Activated CD4-positive, alpha-beta T cell treated with anti-CD3 and anti-CD28 coated beads, Interleukin-2, amount 50 U/mL, for 4 hours (primary cell): Measurements from ENCODE around the gene ZNF821.
"Not testable (repeated sequence)": the region's sequence is repeated elsewhere in the genome, so short reads cannot be mapped to it uniquely, and the experiment has no call there.

ENCODE experiments used
- DNase-seq, 2 experiments: peaks; one replicate each; pipeline ENCODE4 v3.0.0-alpha.2; 2020

ZNF821 gene

DNA sequence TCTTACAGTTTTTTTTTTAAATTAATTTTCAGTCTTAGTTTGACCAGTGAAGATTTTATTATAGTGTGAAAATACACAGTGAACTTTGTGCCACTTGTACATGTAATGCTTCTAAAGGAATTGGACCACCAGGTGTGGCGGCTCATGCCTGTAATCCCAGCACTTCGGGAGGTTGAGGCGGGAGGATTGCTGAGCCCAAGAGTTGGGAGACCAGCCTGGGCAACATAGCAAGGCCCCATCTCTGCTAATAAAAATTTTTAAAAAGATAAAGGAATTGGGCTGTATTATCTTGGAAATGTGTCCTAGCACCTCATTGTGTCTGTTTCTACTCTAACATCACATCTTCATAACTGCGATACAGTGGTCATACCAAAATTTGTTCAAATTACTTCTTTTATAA lies 15.2 kb upstream of the ZNF821 start:
- DNase-seq: no peak

DNA sequence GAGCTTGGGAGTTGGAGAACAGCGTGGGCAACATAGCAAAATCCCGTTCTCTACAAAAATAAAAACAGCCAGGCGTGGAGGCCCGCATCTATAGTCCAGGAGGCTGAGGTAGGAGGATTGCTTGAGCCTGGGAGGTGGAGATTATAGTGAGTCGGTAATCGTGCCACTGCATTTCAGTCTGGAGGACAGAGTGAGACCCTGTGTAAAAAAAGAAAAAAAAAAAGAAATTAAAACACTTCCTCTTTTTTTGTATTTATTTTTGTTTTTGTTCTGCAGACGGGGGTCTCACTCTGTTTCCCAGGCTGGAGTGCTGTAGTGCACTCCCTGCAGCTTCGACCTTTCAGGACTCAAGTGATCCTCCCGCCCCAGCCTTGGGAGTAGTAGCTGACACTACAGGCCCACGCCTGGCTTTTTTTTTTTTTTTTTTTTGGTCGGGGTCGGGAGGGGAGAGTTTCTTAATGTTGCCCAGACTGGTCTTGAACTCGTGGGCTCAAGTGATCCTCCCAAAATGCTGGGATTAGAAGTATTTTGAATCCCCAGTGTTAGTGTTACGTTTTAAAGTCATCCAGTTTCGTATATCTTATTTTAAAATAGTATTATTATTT lies 12.9 kb upstream of the ZNF821 start:
- DNase-seq: no peak

DNA sequence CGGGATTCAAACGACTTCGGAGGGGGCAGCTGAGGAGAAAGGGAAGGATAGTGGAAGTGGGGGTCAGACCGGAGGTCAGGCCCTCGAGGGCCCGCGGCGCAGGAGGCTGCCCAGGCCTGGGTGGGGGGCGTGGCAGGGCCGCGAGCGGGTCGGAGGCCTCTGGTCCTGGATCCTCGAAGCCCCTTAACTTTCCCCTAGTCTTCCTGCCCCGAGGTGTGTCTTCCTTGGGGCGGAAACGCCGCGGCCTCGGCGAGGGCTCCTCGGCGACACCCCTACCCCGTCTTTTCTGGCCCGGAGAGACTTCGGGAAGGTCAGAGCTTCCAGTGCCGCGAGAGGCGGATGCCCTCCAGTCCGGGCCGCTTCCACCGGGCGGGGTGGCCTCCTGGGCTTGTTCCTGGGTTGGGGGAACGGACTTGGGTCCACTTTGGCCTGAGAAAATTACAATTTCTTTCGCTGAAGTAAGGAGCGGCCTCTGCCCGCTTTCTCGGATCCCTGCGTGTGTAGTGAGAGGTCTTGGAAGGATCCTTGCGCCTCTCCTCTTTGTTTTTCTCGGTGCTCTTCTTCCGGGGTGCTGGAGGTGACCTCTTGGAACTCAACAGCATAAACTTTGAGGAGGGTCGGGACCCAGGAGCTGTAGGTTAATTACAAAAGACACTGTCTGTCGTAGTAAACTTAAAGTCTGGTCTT lies 11.8 kb upstream of the ZNF821 start:
- DNase-seq: peak; percentile 5 to 25

DNA sequence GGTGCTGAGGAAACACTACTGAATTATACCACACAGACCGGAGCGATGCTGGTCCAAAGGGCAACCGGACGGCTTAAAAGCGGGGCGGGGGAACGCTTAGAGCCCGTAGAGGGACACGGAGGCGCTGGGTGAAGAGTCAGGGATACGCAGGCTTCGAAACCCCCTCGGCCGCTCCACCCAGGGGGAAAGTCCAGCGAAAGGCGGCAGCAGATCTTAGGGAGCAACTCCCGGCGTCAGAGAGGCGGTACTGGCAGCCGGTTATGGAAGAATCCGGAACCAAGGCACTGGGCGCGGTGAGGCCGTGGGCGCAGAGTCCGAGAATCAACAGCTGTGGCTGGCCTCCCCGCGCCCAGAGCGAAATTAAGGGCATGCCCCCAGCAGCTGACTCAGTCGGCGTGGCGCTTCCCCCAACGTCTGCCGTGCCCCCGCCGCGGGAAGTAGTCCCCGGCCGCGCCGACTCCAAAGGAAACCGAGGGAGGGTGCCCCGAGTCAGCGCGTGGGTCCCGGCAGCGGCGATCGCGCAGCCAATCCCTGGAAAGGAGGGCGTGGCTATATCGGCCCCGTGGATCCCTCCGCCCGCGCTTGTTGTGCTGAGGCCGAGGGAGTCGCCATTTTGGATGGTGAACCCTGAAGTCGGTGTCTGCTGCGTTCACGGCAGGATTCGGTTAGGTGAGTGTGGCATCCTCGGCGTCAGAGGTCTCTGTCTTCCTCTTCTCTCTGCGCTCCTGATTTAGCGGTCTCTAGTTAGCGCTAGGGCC lies 11.1 kb upstream of the ZNF821 start, which contains the start of gene IST1:
TSS of gene IST1 (plus strand) at position 611 of the 758 bp plus-strand sequence. CDS start 20,110 bp downstream, outside the sequence.
- peak; percentile 97 to 98 for DNase-seq

DNA sequence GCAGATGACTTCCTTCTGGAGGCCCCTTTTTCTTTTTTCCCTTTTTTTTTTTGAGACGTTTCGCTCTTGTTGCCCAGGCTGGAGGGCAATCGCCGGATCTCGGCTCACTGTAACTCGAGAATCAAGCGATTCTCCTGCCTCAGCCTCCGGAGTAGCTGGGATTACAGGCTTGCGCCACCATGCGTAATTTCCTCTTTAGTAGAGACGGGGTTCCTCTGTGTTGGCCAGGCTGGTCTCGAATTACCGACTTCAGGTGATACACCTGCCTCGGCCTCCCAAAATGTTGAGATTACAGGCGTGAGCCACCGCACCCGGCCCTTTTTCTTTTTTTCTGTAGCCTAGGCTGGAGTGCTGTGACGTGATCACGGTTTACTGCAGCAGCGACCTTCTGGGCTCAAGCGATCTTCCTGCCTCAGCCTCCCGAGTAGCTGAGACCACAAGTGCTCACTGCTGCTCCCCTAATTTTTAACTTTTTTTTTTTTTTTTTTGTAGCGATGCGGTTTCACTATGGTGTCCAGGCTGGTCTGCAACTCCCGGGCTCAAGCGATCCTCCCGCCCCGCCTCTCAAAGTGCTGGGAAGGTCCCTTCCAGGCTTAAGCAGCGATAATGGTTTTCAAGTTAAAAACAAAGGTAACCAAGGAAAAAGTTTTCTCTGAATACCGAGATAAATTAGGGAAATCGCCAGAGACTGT lies 10.4 kb upstream of the ZNF821 start:
- peak; percentile 9 to 10 for DNase-seq

DNA sequence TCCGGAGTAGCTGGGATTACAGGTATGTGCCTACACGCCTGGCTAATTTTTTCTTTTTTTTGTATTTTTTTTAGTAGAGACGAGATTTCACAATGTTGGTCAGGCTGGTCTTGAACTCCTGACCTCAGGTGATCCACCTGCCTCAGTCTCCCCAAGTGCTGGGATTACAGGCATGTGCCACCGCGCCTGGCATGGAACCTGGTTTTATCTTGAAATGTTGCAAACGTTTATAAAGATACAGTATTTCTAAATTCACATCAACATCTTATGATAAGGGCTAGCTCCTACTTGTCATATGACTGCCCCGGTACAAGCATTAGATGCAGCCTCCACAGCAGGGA lies 9.9 kb upstream of the ZNF821 start:
- DNase-seq: no peak

DNA sequence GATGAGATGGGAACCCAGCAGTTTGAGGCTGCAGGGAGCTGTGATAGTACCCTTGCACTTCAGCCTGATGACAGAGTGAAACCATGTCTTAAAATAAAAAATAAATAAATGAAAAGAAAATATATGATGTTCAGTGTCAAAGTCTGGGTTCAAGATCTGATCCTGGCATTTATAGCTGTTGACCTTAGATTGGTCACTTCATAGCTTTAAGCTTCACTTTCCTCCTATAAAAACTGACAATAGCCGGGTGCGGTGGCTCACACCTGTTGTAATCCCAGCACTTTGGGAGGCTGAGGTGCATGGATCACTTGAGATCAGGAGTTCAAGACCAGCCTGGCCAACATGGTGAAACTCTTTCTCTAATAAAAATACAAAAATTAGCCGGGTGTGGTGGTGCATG lies 5.2 kb upstream of the ZNF821 start:
- DNase-seq: no peak

DNA sequence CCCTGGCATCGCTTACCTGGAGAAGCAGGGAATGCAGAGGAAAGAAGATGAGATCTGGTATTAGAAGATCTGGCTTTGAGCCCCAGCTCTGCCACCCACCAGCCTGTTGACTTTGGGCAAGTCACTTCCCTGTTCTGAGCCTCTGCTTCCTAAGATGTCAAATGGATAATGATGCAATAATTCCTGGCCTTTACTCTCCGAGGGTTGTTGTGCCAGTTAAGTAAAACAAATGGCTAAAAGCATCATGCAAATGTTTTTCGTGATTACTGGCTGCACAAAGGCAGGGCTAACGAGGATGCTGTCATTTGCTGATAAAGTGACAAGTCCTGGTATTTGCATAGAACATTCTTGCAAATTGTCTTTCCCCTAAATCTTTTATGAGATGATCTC lies 1.3 kb upstream of the ZNF821 start:
- DNase-seq: no peak

DNA sequence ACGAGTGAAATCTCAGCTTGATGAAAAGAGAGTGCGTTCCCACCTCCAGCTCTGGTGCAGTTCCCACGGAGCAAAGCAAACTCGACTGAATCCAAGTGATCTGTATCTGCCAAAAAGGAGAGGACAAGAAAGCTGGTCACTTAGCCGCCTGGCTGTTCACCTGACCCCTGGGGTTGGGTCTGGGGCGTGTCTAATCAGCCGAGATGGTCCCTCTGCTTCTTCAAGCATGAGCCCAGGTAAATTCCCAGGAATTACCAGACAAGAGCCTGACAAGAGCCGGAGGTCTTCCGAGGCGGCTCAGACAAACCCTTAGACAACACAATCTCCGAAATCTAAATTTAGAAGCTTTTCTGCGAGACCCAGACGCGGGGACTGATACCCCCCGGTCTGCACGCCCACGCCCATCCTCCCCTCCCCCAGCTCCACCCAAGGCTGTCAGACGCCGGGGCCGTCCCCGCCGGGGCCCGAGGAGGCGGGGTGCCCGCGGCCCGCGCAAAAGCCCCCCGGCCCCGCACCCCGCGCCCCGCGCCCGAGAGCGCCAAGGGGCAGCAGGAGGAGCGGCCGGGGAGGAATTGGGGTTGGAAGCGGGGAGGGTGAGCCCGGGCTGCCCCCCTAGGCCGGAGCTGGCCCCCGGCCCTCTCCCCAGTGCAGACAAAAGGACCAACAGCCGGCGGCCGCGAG lies 674 bp downstream of the ZNF821 start:
- peak; percentile 48 to 57 for DNase-seq

DNA sequence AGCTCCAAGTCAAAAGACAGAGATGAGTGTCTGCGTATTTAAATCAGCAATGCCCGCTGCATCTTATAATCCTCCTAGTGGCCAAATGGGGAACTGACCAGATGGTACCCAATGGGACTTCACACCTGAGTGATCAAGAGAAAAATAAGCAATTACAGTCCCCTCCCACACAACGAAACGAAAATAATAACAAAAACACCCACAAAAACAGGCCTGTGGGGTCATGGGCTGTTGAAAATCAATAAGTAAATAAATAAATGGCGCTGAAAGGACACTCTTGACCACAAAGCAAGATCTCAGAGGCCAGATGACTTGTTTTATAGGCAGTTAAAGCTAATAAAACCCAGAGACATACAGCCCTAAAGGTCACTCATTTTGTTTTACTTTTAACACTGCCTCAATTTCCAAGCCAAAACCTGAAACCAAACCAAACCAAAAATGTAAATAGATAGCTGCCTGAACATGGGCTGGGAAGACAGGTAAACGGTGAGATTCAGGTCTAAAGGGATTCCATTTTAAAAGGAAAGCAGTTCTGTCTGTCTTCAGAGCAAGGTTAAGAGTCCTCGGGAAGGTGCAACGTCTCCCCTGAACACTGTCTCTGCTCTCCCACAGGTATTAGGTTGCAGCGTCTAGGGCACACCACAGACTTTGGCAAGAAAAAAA lies 1.3 kb downstream of the ZNF821 start:
- peak; percentile 71 to 73 for DNase-seq

DNA sequence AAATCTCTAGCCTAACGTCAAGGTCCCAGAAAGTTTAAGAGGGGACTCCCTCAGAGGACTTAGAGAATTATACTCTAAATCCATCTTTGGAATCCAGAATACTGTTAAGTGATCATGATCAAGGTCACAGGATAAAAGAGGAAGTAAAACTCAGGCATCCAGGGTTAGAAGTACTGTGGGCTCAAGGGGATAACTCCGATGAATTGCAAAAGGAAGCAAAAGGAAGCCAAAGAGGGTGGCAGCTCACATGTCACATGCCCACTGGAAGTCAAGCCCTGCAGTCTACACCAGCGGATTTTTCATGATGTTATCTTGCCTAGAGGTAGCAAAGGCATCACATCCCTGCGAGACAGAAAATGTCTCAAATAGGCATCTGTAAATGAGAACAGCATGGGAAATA lies 3.8 kb downstream of the ZNF821 start:
- DNase-seq: no peak

DNA sequence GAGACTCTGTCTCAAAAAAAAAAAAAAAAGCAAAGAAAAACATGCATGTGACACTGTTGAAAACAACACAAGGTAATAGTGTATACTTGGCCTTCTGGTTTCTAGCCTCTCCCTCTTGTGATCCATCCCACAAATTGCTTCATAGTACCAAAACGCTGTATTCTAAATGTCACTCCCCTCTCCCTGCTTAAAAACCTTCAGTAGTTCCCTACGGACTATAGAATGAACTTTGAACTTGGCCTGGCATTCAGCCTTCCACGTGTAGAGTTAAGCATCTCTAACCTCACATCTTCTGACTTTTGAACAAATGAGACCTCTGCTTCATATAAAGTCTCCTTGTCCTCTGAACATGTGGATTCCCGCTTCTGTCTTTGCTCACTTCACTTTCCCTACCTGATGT lies 5.1 kb downstream of the ZNF821 start:
- no peak for DNase-seq

DNA sequence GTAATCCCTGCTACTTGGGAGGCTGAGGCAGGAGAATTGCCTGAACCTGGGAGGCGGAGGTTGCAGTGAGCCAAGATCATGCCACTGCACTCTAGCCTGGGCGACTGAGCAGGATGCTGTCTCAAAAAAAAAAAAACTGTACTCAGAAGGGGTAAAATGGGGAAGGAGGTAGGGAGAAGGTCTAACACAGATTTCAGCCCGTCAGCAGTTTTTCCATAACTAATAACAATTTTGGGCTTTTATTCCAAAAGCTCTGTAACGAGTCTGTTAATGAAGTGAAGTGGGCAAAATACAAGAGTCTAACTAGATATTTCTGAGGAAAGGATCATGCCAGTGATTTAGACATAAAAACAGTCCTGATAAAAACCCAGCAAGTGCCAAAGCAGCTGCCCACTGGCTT lies 10.8 kb downstream of the ZNF821 start:
- DNase-seq: no peak

DNA sequence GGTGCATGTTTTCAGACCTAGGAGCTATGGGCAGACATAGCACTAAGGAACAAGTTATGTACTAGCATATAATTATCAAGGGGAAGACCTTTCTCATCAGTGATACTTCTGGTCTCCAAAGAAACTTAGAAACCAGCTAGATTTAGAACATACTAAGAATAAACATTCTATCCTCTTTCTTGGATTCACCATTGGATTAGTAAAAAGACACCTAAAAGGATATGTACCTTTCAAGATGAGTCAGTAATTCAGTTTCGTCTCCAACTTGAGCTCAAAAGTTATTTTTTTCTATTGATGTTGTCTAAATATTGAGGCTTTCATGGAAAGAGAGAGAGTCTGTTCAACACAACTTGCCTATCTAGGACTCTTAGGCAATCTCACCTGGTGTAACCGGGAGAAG lies 13.2 kb downstream of the ZNF821 start:
- DNase-seq: no peak

DNA sequence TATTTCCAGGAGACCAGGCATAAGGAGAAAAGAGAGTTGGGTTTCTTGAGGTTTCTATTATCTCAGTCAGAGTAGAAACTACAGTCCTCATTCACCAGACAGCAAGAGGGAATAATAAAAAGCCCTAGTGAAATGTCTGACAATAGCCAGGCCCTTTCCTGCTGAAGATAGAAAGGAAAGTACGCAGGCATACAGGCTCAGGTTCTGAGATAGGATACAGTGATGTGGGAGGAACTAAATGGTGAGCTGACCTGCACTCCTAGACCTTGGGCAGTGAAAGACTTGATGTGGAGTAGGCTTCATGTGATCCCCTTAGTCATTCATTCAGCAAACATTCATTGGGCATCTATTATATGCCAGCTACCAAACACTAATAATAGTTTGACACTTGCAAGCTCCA lies 14.9 kb downstream of the ZNF821 start:
- DNase-seq: no peak

DNA sequence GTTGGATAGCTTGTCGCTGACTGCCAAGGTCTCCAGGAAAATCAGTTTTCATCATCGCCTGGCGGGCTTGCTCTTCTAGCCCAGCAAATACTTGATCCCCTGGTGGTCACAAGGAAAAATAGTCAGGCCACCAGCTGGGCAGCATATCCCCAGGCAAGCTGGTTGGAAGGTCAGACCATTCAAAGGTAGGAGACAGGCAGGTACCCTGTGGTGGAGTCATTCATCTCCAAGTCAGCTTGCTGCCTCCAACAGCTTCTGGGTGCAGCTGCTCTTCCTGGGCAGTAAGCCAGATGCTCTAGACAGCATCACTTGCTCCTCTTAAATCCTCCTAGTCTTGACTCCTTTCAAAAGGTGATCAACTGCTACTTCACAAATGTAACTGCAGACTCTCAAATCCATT lies 16.0 kb downstream of the ZNF821 start:
- DNase-seq: no peak

DNA sequence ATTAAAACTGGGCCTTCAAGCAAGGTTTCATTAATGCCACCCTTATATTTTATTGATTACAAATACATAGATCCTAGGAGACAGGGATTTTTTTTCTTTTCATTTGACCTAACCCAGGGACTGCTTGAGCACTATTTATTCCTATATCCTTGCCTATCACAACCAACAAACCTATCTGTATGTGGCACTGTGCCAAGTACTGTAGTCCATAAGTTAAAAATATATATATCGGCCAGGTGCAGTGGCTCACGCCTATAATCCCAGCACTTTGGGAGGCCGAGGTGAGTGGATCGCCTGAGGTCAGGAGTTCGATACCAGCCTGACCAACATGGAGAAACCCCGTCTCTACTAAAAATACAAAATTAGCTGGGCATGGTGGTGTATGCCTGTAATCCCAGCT lies 16.8 kb downstream of the ZNF821 start:
- DNase-seq: not testable (repeated sequence)

DNA sequence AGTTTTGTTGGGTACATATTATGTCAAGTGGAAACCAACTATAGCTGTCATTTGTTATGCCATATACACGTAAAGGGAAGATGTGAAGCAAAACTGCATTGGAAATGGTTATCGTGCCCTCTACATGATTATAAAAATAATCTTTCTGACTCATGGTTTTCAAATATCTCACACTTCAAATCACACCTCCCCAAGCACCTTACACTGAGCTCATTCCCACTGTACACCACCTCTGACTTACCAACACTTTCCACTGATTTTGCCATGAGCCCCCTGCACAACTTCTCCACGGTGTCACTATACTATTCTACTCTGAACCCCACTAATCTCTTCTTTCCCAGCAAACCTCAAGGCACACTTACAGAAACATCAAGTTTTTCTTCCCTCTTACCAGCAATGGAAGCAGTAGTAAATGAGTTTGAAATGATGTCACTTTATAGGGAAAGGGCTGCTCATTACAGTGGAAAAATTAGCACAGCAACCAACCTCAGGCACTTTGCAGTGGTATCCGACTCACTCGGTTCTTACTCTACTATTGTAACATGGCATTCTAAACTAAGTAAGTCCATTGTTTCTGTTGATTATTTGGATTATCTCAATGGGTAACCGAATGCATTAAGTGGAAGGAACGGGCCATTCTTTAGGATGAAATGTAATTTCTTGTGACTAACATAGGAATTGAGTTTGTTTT lies 18.7 kb downstream of the ZNF821 start:
- no peak for DNase-seq

DNA sequence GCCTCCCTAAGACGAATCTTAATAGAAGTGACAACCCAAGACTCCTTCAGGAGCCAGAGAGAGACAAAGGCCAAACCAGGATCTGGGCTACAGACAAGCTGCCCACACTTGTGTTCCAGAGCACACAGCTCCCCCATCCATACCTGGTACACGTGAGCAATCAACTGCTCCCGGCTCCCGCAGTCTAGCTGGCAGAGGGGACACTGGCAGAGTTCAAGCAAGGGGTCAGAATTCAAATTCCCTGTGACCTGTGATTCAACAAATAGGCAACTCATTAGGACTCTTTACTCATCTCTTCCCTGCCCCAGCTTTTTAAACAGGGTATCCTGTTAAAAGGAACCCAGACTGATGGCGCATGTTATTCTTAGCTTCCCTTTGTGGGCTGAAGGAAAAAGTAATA lies 20.0 kb downstream of the ZNF821 start:
- DNase-seq: no peak

DNA sequence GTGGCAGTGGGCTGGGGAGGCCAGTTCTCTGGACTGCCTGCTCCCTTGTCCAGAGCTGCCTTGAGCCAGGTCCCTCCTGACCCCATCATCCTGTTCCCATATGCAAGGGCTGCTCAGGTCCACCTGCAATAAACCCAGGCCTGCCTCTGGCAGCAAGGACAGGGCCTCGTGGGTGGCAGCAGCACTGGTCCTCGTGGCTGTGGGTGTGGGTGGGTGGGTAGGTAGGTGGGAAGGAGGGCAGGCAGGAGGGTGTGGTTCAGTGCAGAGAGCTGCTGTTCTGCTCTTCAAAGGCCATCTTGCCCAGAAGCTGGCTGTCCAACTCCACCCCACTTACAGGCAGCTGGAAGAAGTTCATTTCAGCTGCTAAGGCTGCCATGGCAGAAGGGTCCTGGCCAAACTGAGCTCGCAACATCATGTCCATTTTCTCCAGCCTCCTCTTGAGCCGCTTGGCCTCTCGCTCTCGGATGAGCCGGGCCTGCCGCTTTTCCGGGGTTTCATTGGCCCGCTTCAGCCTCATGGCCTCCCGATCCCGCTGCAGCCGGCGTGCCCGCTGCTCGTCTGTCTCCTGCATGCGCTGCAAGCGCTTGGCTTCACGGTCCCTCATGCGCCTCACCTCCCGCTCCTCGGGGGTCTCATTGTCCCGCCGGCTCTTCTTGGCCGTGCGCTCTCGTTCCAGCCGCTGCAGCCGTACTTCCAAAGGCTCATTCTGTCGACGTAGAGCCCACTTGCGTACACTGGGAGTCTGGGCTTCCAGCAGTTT lies 24.0 kb downstream of the ZNF821 start:
- DNase-seq: no peak
